HG02981 (cell line): Measurements from ENCODE around the gene NELFA.

Experiments used
- ATAC-seq: cut with Tn5 transposase; IDR thresholded peaks from one replicate; pipeline ENCODE4 v1.9.1; 2021; ENCODE audit warnings: mild to moderate bottlenecking, moderate library complexity; ENCODE audit not compliant: unreplicated experiment

Gene NELFA

DNA sequence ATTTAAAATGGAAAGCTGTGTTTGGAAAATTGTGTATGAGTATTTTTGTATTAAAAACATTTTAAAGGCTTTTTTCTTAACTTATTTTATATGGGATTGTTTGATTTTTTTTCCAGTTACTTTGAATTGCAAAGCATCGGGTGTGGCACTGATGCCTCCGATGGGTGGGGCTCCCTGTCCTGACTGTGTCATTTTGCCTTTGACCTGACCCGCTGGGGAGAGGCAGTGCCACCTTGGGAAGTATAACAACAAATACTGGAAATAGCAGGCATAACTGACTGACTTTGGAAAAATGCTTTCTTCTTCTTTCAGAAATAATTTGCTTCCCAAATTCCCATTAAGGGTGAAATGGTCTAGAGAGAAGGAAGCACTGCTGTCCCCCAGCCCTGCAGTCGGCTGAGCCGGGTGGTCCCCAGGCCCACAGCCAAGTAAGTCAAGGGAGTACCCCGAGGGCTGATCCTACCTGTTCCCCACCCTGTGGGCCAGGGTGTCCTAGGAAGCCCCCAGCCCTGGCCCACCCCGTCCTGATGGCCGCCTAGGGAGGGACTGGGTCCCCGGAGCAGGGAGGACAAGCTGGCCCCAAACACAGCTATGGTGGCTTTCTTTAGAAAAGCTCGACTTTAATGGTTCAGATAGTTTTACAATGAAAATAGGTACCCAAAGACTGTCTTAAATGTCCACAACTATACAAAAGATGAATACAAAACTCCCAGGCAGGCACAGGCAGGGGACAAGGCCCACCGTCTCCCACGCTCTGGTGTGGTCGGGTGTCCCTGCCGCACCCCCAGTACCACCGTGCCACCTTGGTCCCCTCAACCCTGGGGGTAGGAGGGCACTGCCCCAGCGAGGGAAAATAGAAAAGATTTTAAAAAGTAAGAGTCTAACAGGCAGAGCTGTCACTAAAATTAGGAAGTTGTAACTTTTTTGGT lies 26.4 kb downstream of the NELFA start:
- no peak for ATAC-seq

DNA sequence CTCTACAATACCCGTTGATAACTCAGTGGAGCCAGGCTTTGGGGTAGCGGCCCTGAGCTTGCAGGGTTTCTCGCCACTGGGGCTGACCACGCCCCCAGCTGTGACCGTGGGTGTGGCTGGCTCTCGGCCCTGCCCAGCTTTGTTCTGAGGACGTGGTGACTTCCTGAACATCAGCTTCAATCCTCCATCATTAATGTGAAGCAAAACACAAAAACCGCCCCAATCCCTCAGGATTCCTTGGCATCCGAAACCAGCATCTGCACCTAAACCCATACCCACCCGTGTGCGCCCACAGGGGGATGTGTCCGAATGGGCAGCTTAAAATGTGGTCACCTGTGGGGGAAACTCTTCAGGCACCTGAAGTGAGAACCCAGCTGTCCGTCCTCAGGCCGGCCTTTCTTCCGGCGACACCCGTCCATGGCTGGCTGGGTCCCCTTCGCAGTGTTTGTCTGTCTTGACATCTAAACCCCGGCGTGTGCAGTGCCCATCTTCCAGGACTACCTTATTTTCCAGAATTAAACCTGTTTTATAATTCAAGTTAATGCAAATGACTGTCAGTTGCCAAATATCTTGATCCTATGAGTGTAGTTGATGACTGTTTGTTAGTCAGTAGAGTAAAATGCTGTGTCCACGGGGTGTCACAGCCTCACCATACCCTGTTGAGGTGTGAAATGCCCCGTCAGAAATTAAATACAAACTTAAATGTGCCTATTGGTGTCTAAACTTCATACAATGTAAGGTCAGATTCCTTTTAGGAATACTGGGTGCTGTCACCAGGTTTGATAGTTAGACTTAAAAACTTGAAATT lies 27.3 kb downstream of the NELFA start:
- ATAC-seq: no peak

DNA sequence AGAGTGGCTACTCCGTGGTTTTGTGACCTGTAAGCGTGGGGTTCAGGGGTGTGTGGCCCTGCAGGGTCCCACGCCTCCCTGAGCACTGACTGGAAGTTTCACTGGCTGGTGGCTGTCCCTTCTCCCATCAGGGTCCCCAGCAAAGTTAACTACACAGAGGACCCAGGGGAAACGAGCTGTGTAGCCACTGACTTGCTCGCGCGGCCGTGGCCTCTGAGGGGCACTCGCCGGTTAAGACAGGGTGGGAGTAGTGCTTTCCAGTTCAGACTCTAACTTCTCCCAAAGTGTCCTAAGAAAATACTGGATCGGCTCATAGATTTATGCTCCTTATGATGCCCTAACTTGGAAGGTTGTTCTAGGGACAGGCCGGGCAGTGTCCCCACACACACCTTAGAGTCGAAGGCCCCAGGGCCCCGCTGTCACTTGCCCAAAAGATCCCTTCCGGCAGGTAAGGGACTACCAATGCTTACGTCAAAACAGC lies 28.2 kb downstream of the NELFA start:
- ATAC-seq: no peak

DNA sequence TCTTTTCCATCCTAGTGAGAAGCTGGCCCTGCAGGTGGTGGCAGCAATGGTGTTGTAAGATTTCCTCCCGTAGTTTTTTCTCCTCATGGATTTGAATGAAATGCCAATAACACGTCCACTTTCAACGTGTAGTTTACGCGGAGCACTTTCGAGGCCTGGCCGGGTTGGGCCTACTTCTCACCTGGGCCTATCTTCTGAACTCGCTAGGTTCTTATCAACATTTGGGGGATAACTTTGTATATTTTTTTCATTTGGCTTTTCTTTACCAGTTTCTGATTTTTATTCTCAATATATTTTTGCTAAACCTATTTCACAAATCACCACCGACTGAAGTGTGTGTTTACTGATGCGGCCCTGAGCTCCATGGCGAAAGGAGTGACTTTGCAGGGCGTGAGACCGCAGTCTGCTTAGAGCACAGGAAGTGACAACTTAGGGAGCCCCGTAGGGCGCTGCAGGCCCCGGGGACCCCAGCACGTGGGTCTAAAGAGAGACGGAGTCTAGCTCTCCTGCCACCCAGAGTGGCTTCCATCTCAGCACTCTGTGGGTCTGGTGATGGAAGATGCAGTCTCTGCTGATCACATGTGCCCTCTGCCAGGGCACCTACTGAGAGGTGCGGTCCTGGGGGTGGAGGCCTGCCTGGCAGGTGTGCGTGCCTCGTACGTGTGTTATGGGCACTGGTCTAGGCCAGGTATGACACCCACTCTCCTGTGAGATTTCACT lies 29.1 kb downstream of the NELFA start:
- no peak for ATAC-seq

DNA sequence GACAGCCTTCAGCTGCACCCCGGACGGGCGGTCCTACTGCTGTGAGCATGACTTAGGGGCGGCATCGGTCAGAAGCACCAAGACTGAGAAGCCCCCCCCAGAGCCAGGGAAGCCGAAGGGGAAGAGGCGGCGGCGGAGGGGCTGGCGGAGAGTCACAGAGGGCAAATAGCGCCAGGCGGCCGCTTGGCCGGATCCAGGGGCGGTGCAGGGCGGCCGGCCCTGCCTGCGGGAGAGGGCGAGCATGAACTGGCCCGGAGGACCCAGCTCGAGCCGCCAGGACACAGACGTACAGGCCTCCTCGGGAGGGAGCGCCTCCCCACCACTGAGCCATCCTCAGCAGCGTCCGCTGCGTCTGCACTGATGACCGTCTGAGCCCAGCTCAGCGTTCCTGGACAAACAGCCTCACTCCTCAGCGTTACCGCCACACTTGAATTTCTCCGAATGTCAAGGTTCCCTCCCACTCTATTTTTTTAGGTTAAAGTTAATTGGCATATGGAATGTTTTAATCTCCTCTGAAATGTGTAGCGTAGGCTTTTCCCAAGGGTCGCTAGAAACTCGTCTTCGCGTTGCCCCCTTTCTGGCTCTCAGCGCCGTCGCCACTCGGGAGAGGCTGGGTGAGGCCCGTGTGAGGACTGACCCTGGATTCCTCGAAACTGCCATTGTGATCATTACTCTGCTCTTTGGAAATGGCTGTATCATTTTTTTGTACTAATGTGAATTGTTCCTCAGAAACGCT lies 29.9 kb downstream of the NELFA start:
- ATAC-seq: no peak

DNA sequence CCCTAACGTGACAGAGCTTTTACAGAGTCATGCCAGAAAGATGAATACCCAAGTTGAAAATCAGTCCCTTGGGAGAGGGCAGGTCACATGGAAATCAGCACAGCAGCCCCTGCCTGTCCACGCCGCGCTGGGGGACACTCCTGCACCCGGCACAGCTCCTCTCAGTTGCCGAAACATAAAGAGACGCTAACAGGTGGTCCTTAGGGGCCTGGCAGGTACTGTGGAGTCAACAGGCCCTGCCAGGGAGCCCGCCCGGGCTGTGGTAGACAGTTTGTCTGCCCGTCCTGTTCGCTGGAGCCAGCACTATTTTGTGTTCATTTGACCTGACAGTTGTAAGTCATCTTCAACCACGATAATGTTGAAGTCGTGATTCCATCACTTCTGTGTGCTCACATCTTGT lies 30.5 kb downstream of the NELFA start:
- no peak for ATAC-seq

DNA sequence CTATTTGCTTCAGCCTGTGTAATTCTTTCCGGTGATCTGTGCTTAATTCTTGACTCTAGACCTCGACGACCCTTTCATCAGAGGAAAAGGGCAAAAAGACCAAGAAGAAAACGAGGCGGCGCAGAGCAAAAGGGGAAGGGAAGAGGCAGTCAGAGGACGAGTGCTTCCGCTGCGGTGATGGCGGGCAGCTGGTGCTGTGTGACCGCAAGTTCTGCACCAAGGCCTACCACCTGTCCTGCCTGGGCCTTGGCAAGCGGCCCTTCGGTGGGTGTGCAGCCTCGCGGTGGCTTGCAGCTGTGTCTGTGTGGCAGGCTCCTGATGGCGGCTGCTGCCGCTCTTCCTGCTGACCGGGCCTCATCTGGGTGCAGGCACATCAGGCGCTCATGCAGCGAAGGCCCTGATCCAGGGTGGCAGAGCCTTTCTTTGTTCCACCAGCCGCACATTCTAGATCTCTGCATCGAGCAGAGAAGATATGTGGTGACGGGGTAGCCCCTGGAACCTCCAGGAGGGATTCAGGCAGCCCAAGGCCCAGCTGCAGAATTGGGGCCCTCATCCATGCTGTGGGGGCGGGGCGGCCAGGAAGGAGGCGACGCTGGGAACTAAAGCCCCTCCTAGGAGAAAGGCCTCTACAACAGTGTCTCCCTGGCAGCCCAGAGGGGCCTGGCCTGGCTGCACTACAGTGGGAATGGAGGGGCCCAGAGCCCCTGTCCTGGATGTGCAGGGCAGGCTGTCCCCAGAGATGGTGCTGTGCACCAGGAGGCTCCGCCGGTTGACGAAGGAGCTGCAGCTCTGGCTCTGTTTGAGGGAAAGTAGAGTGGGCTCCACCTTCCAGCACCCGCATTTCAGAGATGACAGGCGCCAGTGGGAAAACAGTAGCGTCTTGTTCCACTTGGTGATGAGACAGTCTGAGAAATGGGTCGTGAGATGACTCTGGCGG lies 32.1 kb downstream of the NELFA start:
- ATAC-seq: no peak

DNA sequence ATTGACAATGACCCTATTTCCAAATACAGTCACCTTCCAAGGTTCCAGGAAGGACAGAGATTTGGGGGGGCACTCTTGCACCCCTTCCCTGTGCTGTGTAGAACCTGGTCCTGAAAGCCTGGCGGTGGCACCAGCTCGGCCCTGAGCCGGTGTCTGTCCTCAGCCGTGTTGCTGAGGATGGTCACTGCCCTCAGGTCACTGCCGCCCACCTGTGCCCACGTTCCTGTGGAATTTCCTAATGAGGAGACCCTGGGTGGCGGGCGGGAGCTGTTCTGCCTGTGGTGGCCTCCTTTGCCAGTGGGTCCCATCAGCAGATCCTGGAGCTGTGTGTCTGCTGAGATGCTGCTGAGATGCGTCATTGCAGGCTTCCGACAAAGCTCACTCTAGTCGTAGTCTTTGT lies 32.9 kb downstream of the NELFA start:
- ATAC-seq: no peak

DNA sequence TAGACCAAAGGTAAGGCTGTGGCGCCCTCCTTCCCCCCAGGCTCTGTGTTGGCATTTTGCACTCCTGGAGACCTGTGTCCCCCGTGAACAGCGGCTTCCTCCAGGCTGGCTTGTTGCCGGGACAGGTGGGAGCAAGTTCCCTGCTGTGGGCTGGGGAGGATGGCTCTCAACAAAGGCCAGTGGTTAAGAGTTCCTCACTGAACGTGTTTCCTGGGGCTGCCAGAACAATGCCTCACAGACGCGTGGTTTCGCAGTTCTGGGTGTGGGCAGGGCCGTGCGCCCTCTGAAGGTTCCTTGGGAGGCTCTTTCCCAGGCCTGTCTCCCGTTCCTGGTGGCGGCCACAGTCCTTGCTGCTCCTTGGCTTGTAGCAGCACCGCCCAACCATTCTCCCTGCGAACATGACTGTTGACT lies 33.4 kb downstream of the NELFA start:
- ATAC-seq: no peak

DNA sequence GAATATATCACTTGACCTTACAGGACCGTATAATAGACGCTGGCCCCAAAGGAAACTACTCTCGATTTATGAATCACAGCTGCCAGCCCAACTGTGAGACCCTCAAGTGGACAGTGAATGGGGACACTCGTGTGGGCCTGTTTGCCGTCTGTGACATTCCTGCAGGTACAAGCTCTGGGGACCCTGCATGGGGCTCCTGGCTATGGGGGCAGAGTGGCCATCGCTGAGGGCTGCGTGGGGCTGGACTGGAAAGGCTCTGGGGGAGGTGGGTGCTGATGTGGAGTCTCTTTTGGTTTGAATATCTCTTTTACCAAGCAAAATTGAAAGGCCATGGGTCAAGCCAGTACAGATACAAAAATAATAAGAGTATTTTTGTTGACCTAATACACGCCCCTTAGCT lies 33.9 kb downstream of the NELFA start:
- ATAC-seq: no peak

DNA sequence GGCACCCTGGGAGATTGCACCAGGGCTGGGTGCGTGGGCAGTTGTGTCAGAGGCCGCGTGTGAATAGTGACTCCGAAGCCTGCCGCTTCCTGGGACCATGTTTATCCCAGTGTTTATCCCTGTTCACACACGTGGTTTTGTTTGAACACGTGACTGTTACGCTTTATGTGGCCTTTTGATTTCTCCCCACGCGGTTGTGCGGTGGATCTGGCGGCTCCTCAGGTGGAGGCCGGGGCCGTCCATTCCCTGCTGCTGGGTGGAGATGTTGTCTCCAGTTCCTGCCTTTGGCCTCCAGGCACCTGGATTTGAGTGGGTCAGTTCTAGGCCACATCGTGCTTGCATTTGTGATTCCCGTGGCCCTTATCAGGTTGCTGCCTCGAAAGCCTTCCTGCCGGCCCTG lies 35.1 kb downstream of the NELFA start:
- ATAC-seq: no peak

DNA sequence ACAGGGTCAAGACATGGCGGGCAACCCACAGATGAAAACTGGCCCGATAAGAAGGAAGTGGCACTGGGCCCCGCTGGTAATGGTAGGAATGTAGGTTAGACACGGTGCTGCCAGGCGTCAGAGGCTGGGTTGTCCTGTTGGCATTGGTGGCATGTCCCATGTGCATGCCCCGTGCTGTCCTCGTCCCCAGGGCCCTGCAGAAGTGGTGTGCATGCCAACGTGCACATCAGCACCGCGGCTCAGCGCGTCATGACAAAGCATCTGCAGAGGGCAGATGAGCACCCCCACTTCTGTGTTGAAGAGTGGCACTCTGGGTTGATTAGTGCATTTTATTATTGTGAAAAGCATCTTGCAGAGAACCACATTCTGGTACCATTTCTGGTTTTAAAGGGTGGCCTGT lies 35.6 kb downstream of the NELFA start:
- no peak for ATAC-seq

DNA sequence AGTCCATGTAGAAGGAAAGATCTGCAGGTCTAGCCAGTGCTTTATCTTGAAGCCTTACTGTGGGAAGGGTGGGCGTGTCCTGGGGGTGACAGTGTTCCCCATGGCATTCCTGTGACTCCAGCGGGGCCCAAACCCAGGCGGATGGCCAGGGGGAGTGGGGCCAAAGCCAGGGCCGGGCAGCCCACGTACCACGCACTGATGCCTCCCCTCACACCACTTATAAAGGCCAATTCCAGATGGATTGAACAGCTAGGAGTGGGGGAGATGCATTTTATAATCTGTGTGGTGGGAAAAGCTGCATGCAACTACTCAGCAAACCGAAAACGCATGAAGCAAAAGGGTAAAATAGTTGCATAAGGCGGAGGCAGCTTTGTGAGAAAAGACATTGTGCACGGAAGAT lies 36.4 kb downstream of the NELFA start:
- ATAC-seq: no peak

DNA sequence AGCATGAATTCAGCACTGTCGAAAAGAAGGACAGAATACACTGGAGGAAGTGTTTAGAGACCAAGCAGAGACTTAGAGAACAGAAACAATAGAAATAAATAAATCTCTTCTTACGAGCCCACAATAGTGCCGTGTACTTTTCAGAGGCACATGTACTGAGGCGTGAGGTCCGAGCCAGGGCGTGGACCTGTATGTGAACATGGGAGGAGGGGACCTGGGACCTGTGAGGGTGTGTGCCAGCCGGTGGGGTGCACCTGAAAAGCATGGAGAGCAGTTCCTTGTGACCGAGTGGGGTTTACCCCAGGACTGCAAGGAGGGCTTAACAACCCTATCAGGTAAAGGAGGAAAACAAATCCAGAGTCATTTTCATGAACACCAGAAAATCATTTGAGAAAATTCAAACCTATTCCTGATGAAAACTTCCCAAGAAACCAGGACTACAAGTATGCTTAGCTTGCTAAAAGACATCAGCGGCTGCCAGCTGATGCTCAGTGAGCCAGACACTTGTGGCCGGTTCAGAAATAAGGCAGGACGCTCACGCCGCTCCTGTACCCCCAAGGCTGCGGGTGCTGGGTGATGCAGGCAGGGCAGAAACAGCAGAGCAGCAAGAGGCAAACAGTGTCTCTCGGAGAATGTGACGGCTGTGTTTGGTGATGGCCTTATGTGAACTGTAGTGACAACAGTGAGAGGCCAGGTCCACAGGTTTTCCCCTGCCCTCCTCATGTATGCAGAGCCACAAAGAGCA lies 37.1 kb downstream of the NELFA start:
- ATAC-seq: no peak

DNA sequence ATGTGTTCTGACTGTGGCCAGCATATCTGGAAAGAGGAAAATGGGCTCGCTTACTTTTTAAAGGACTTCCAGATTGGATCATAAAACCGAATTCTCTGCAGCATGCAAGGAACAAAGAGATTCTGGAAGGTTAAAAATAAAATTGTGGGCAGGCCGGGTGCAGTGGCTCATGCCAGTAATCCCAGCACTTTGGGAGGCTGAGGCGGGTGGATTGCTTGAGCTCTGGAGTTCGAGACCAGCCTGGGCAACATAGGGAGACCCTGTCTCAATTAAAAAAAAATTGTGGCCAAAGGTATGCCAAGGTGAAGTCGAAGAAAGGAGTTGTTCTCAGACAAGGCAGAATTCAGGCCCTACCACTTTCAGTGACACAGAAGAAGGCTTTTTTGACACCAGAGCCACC lies 37.8 kb downstream of the NELFA start:
- no peak for ATAC-seq

DNA sequence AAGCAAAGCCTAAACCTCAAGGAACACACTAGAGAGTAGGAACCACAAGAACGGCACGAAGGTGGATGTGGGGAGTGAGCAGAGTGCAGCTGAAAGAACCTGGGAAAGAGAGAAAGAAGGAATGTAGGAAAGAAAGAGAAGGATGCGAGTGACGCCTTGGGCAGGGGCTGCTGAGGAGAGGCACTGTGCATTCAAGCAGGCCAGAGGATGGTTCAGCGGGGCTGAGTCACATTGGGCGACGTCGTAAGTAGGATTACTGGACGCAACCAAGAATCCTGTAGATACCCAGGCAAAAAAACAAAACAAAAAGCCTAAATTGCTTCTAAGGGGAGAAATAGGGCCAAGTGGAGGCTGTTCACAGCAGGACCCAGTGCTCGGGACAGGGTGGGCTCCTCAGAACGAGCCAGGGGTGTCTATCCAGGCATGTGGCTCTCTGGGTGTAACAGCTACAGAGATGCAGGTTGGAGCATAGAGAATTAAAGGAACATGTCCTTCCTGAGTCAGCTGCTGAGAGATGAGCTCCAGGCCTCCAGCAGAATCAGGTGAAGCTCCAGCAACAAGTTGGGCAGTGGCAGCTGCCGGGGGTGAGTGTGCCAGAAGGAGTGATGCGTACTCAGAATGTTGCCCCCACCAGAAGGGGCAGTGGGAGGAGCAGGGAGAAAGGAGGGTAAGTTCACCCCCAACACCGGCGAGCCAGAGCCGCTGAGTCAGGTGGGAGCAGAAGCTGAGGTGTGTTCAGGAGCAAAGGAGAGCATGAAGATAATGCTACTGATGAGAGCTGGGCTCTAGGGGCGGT lies 38.6 kb downstream of the NELFA start:
- ATAC-seq: no peak

DNA sequence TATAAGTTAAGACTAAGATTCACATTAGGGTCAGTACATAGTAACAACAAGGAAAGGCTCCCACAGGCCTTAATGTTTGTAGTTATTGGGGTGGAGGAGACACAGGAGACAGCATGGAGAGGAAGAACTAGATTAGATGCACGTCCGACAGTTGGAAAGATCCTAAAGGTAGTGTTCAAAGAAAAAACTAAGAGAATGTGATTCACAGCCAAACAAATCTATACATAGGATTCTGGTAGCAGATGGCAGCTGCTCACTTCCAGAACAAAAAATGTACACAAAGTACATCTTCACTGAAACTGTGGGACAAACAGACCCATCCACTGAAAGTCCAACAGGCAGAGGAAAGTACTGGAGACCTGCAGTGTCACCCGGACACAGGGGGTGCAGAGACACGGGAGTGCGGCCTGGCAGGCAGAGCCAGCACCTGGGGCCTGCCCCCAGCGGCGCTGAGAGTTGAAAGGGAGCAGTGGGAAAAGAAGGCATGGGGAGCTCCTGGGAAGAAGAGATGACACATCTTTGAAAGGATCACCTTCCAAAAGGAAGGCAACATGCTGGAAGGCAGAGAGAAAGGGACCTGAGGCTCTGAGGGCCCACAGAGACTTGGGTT lies 40.0 kb downstream of the NELFA start:
- ATAC-seq: no peak
